Posterior vena cava (tissue), 2 donors: ENCODE data around the gene PTPN18. TPM values are rescaled to one million over a fixed set of nuclear protein-coding genes. Genes with fewer than 3 reads are reported as not detected.
A peak's percentile ranks its signal among the peaks of the same experiment; 100 is the strongest.

Experiments used
- DNase-seq: peaks from one replicate; pipeline ENCODE4 v3.0.0-alpha.2; 2020; ENCODE audit warnings: low spot score
- intact Hi-C, 2 donors: fragments of 100-400 bp; cut with DNase I; formaldehyde crosslinking; loops; one replicate each; pipeline versions ENCODE4 v1.14.1 to v1.14.2; 2022 to 2023
- total RNA-seq, 2 donors: library from RNA; stranded (reverse); fragmentation: NEBNext Ultra II Directional; extraction: Animal tissue kit (Norgen Biotek cat#: 25700); gene quantifications; one replicate each; pipeline ENCODE4 v1.2.1, GENCODE V29; 2021
- donor health status: DM: yes; HTN: yes; CAD: no.
- donor health status: DM: yes; HTN: yes; CAD: no.

The PTPN18 gene
- total RNA-seq, 2 donors from 2014 or later, result 33.6 to 58.7 TPM

- intact Hi-C loops, result no loop called here
- no peak for DNase-seq
Measured at GRCh38 chr2:130355172-130355577, 681 bp upstream of the PTPN18 start.

DNA sequence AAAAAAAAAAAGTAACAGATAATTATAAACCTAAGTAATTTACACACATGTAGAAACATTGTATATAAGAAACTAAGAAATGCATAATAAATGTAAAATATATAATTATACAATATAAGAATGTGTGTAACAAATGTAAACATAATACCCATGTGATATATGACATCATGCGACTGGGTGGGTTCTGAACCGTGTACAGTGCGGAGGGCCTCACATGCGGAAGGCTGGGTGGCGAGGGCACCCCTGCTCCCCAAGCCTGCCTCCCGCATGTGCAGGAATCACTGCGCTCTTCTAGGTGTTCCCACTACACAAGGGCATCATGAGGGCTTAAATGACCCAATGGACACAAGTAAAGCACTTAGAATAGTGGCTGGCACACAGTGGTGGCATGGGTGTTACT lies 2.0 kb downstream of the PTPN18 start:
- no peak for DNase-seq
- intact Hi-C loops, result no loop called here

- DNase-seq, result no peak
- intact Hi-C loops, result no loop called here
Measured at GRCh38 chr2:130358420-130359350, 2.8 kb downstream of the PTPN18 start.

DNA sequence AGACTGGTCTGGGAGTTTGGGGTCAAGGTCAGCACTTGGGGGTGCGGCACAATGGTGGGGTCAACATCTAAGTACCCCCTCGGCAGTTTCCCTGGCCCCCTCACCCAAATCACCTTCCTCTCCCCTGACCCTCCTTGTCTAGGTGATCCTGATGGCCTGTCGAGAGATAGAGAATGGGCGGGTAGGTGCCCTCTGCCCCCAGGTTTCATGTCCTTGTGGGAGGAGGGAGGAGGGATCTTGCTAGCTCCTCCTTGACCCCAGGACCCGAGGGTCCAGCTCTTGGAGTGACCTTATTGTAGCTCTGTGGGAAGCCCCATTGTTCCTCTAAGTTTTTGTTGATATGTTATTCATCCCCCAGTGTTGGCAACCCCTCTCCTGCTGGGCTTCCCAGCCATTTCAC lies 3.6 kb downstream of the PTPN18 start:
- intact Hi-C loops, result no loop called here

GRCh38 chr2:130363479-130363878 lies 7.6 kb downstream of the PTPN18 start:
- intact Hi-C loops, result no loop called here
- DNase-seq, result no peak

More for the DNA sequence above, 3.6 kb downstream of the PTPN18 start:
- no peak for DNase-seq

DNA sequence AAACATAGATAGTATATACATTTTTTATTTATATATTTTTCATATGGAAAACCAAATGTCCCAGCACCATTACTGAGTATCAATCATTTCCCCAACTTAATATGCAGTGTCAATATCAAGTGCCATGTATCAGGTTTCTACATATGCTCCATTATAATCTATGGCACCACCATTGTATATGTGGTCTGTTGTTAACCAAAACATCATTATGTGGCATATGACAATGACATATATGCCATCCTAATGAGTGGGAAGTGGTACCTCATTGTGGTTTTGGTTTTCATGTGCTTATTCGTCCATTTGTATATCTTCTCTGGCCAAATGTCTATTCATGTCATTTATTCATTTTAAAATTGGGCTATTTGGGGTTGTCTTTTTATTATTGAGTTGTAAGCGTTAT lies 9.2 kb downstream of the PTPN18 start:
- intact Hi-C loops, result no loop called here
- DNase-seq, result no peak

GRCh38 chr2:130365963-130366362 lies 10.1 kb downstream of the PTPN18 start:
- no peak for DNase-seq
- intact Hi-C loops, result no loop called here

DNA sequence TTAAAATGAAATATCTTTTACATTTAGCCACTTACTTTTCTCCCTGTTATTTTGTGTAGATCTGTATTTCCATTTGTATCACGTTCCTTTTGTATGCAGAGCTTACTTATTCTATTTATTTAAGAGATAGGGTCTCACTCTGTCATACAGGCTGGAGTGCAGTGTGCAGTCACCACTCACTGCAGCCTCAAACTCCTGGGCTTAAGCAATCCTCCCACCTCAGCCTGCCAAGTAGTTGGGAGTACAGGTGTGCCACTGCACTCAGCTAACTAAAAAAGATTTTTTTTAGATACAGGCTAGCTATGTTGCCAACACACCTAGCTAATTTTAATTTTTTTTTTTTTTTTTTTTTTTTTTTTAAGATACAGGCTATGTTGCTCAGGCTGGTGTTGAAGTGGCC lies 10.9 kb downstream of the PTPN18 start:
- no peak for DNase-seq
- intact Hi-C loops, result no loop called here

- DNase-seq, result no peak
- intact Hi-C loops, result loop anchor here in 1 of 2 donors (1.0 kb wide), 1 partner anchor 24 kb away; no protein-coding TSS in a partner anchor
Measured at GRCh38 chr2:130368786-130369185, 12.9 kb downstream of the PTPN18 start.

GRCh38 chr2:130369311-130369964 lies 13.6 kb downstream of the PTPN18 start:
- no peak for DNase-seq
- intact Hi-C loops, result loop anchor here in 1 of 2 donors (1.0 kb wide), 1 partner anchor 23 kb away; no protein-coding TSS in a partner anchor

- DNase-seq, result no peak
- intact Hi-C loops, result loop anchor here in 1 of 2 donors (1.0 kb wide), 1 partner anchor 22 kb away; no protein-coding TSS in a partner anchor
Measured at GRCh38 chr2:130369965-130370341, 14.1 kb downstream of the PTPN18 start.

GRCh38 chr2:130370490-130370889 lies 14.6 kb downstream of the PTPN18 start:
- intact Hi-C loops, result no loop called here
- no peak for DNase-seq

DNA sequence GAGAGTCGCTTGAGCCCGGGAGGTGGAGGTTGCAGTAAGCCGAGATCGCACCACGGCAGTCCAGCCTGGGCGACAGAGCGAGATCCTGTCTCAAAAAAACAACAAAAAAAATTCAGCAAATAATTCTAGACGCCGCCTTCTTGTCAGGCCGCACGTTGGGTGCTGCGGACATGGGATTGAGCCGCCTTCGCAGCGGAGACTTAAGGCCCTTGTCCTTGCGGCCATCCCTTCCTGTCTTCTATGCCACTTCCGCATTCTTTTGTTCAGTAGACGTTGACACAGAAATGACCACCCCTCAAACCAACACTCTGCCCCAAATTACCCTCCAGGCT lies 15.8 kb downstream of the PTPN18 start:
- peak; percentile 82 for DNase-seq
- intact Hi-C loops, result no loop called here

- intact Hi-C loops, result no loop called here
- DNase-seq, result peak; percentile 97
Measured at GRCh38 chr2:130372055-130372832, 16.4 kb downstream of the PTPN18 start.

DNA sequence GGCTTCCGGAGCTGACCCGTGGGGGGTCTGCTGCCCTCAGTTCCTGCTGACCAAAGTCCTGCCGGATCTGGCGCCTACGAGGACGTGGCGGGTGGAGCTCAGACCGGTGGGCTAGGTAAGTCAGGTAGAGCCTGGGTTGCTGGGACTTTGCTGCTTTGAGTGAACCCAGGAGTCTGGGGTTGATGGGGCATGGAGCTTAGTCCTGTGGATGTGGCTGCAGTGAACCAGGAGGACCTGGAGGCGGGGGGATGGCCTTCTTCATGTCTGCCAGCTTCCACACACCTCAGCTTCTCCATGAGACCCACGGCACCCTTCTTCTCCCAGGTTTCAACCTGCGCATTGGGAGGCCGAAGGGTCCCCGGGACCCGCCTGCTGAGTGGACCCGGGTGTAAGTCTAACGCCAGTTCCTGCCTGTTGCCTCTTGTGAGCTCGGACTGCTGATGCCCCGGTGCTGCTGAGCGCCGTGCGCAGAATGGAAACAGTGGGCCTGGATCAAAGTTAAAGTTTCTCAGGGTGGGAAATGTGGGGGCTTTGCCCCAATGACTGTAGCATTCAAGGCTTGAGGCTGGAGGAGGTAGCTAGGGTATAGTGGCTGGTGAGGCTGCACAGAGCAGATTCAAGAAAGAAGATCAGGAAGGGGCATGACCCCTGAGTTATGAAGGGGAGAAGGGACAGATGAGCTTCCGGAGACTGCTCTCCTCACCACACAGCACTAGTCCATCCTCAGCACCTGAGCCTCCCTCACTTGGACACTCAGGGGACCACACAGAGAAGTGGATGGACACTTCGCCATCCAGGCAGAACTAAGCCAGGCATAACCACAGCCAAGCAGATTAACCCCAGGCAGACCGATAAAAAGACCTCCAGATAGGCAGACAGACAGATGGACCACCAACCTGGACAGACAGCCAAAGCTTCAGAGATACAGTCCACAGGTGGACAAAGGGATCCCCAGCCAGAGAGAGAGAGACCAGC lies 17.3 kb downstream of the PTPN18 start:
- peak; percentile 74 for DNase-seq
- intact Hi-C loops, result no loop called here

- DNase-seq, result no peak
- intact Hi-C loops, result no loop called here
Measured at GRCh38 chr2:130373808-130374365, 18.0 kb downstream of the PTPN18 start.

DNA sequence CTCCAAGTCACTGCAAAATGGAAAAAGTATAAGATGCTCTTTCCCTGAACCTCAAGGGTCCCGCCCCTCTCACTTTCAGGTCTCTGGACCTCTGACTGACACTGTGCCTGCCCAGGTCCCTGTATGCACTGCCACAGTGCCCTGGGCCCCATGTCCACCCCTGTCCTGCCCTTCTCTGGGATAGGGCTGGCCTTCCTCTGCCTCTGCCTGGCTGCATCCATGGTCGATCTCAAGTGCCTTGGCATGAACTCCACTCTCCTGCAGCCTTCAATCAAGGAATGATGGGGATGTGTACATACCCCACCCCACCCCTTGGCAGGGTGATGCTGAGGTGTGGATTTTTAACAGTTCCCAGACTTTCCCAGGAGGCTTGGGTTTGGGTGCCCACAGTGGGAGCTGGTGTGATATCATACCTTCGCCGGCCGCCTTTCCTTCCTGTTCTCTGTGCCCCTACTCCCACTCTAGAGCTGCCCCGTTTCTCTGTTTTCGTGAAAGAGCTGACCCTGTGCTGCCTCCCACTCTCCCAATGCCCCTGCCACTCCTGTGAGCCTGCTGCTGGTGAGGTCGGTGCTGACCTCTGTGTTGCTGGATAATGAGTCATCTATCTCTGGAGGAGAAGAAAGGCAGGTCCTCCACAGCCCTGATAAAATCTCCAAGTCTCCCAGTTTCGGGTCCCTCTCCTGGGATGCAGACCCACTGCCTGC lies 18.9 kb downstream of the PTPN18 start:
- DNase-seq, result no peak
- intact Hi-C loops, result no loop called here
